T-cell (primary cell): ENCODE measurements around the gene ECHS1. TPM values are rescaled to one million over a fixed set of nuclear protein-coding genes. Genes with fewer than 3 reads are reported as not detected.

Experiments
- ATAC-seq, 4 experiments: fragments of 200-7000 bp in 3 of 4; fragments of 150-1000 bp in 1 of 4; cut with Tn5 transposase; replicated peaks in 1 of 4; 1 replicate in 3 of 4; 2 replicates in 1 of 4; pipeline ENCODE4 v1.10.0; 2021; ENCODE audit warnings: moderate library complexity in 3 of 4, mild to moderate bottlenecking in 2 of 4, moderate number of reproducible peaks in 1 of 4
- CTCF ChIA-PET, 2 donors: fragments of 300-600 bp; sonication (Branson Sonifier 250); formaldehyde crosslinking; loops; one replicate each; lab custom pipeline; 2022; ENCODE audit warnings: antibody characterized with exemption in 2 of 2; lab: Charles Lee
- POLR2A ChIA-PET, 2 donors: fragments of 300-600 bp; sonication (Branson Sonifier 250); formaldehyde crosslinking; loops; one replicate each; lab custom pipeline; 2022; ENCODE audit warnings: antibody characterized with exemption in 2 of 2; lab: Charles Lee
- DNase-seq, 35 experiments: peaks; one replicate each; pipeline versions ENCODE4 v3.0.0 to v3.0.0-alpha.2; 2013 to 2023
- H3K27ac ChIP-seq: one replicate; pipeline ENCODE4 v1.5.1; 2013; ENCODE audit warnings: low read length
- H3K27me3 ChIP-seq, 2 experiments: replicated peaks in 1 of 2; 1 replicate in 1 of 2; 2 replicates in 1 of 2; pipeline versions ENCODE4 v1.6.1 to v1.7.0; 2013; ENCODE audit warnings: low read length in 1 of 2, mixed read lengths in 1 of 2; ENCODE audit not compliant: control insufficient read depth in 2 of 2, insufficient read depth in 2 of 2; ENCODE audit errors: extremely low read depth in 1 of 2
- H3K36me3 ChIP-seq, 2 donors: 1 replicate in 1 of 2; 2 replicates in 1 of 2; pipeline versions ENCODE4 v1.6.1 to v1.7.0; 2013; ENCODE audit warnings: low read length in 1 of 2; ENCODE audit not compliant: control insufficient read depth in 2 of 2, insufficient read depth in 1 of 2; ENCODE audit errors: extremely low read depth in 1 of 2
- H3K4me1 ChIP-seq, 2 experiments: 1 replicate in 1 of 2; 2 replicates in 1 of 2; pipeline versions ENCODE4 v1.6.1 to v1.7.0; 2013; ENCODE audit warnings: low read length in 2 of 2, mixed read lengths in 1 of 2; ENCODE audit not compliant: insufficient read depth in 2 of 2, control insufficient read depth in 1 of 2; ENCODE audit errors: extremely low read depth in 1 of 2
- H3K4me3 ChIP-seq, 2 donors: 1 replicate in 1 of 2; 2 replicates in 1 of 2; pipeline versions ENCODE4 v1.5.1 to v1.7.0; 2013; ENCODE audit warnings: mild to moderate bottlenecking in 2 of 2, low read length in 1 of 2, moderate library complexity in 1 of 2; ENCODE audit not compliant: control insufficient read depth in 1 of 2; ENCODE audit errors: extremely low read depth in 1 of 2
- H3K9me3 ChIP-seq: 2 replicates; pipeline ENCODE4 v1.7.0; 2013
- H3K27ac Mint-ChIP-seq, 2 donors: one replicate each; pipeline ENCODE4 v1.8.0; 2020 to 2021; ENCODE audit warnings: mild to moderate bottlenecking in 2 of 2, mixed read lengths in 2 of 2
- H3K27me3 Mint-ChIP-seq, 2 donors: one replicate each; pipeline ENCODE4 v1.8.0; 2021 to 2022; ENCODE audit warnings: mixed read lengths in 2 of 2
- H3K36me3 Mint-ChIP-seq: one replicate; pipeline ENCODE4 v1.8.0; 2021; ENCODE audit warnings: mixed read lengths
- H3K4me1 Mint-ChIP-seq, 3 donors: one replicate each; pipeline ENCODE4 v1.8.0; 2020 to 2022; ENCODE audit warnings: mixed read lengths in 3 of 3, mild to moderate bottlenecking in 1 of 3
- H3K4me3 Mint-ChIP-seq, 3 donors: one replicate each; pipeline ENCODE4 v1.8.0; 2020 to 2022; ENCODE audit warnings: mild to moderate bottlenecking in 3 of 3, mixed read lengths in 3 of 3, moderate library complexity in 3 of 3
- H3K9me3 Mint-ChIP-seq, 3 donors: one replicate each; pipeline ENCODE4 v1.8.0; 2020 to 2022; ENCODE audit warnings: mixed read lengths in 3 of 3
- WGBS: methylation state at CpG from one replicate; pipeline ENCODE4 v1.1.5; 2013; ENCODE audit warnings: missing lambda C conversion rate; ENCODE audit not compliant: insufficient coverage; 5-methylcytosine and 5-hydroxymethylcytosine counted together
- total RNA-seq, 35 experiments: library from RNA in 6 of 35; stranded (reverse) in 6 of 35; fragments of 120-200 nt in 1 of 35; gene quantifications; one replicate each; pipeline versions ENCODE4 v1.2.1 to v1.2.4 and lab custom pipeline; 2013 to 2026

Gene ECHS1
- total RNA-seq, 5 donors from 2014 or later (not counting 1 experiment from before 2014, with no cell fraction given) = 17.6 to 31.7 (median 27.2) TPM

DNA sequence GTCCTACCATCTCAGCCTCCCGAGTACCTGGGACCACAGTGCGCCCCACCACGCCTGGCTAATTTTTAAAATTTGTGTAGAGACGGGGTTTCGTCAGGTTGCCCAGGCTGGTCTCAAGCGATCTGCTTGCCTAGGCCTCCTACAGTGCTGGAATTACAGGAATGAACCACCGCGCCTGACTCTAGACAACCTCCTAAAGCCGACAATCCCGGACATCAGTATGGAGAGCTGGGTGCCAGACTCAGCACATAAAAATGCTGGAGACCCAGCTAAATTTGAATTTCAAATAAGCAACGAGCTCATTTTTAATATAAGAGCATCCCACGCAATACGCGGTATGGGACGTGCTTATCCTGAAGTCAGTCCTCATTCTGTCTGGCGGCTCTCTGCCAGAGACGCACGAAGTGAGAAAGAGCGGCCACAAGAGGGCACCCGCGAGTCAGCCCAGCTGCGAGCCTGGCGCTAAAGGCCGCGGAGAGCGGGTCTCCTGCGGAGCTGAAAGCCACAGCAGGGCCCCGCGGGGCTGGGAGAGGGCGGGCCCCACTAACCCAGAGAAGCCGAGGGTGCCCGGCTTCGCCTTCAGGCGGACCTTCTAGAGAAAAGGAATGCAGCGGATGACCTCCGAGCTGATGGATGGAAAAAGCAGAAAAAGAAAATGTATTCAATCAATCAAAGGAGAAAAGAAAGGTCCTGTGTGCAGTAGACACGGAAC lies 43.5 kb downstream of the ECHS1 start:
- H3K4me1 ChIP-seq = peaks cover 5 to 34% of the 10 kb centered on the region in 2 experiments
- Mint-ChIP-seq H3K4me3 (peak overlapping the region in 1 of 3 donors; percentile 61), H3K27me3 (peaks cover 10 to 42% of the 10 kb centered on the region in 2 donors), H3K27ac (peak overlapping the region in 1 of 2 donors; percentile 76), H3K4me1 (peaks cover 10 to 16% (median 15%) of the 10 kb centered on the region in 3 donors), H3K9me3 (no peaks in the 10 kb centered on the region), H3K36me3 (no peaks in the 10 kb centered on the region)
- H3K9me3 ChIP-seq = no peaks in the 10 kb centered on the region
- ChIA-PET CTCF (interaction anchor here (0.7 to 1.6 kb wide), 16 partner anchors 9 to 760 kb away, joined by 3 to 10 read pairs (median 3); partner anchors contain the start of genes ADAM8 (in 1 of the 2) and FUOM (in 1 of the 2)), POLR2A (no interaction called here)
- H3K4me3 ChIP-seq = peak overlapping the region in 1 of 2 donors; percentile 21
- 10% methylated on average over 24 of the region's 37 CpGs for whole genome bisulfite sequencing
- ATAC-seq (peak; percentile 85 to 89 (median 87)), DNase-seq (peak; percentile 53 to 94 (median 81))
- peaks cover 2 to 57% of the 10 kb centered on the region in 2 experiments for H3K27me3 ChIP-seq
- no peaks in the 10 kb centered on the region for H3K36me3 ChIP-seq
- H3K27ac ChIP-seq = no peak overlapping the region

DNA sequence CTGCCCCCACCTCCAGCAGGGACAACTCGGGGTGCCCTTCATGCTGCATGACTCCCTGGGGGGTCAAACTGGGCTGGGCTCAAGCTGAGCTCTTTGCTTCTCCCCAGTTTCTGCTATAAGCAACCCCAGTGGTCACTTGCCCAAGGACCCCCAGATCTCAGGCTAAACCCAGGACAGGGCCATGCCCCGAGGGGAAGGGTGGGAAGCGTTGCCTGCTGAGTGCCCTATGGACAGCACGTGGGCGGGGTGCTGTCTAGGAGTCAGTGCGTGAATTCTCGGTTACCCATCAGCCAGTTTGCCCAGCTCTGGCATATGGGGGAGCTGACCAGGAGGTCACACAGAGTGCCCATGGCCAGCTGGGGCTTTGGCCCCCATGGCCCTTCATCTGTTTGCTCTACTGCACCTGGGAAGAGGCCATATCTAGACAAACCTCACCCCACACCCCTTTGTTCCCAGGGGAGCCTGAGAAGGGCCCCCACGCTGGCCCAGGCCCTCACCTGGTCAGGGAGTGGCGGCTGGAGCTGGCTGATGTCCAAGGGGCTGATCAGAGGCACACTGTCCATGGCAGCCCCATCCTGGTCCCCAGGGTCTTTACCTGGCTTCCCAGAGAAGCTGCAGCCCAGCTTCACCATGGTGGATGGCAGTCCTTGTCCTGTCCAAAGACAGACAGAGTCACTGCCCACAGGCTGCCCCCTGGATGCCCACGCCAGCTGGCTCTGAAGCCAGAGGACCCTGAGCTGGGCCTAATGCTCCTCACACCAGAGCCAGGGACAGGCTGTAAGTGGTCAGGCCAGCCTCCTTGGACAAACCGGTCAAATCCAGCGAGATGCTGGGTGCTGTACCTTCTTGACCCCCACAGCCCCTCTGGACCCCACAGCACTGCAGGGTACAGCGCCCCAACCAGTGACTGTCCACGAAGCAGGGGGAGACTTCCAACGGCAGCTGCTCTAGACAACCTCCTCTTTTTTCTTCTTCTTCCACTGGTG lies 44.5 kb downstream of the ECHS1 start:
- 76% methylated on average over 12 of the region's 15 CpGs for WGBS
- Mint-ChIP-seq H3K4me3 (peak overlapping the region in 1 of 3 donors; percentile 61), H3K36me3 (no peaks in the 10 kb centered on the region), H3K27ac (no peak overlapping the region), H3K9me3 (no peaks in the 10 kb centered on the region), H3K4me1 (peaks cover 10 to 16% (median 15%) of the 10 kb centered on the region in 3 donors), H3K27me3 (peaks cover 10 to 42% of the 10 kb centered on the region in 2 donors)
- Histone ChIP-seq H3K36me3 (no peaks in the 10 kb centered on the region), H3K4me3 (no peak overlapping the region), H3K27me3 (peaks cover 2 to 55% of the 10 kb centered on the region in 2 experiments), H3K4me1 (peaks cover 5 to 35% of the 10 kb centered on the region in 2 experiments), H3K27ac (no peak overlapping the region), H3K9me3 (no peaks in the 10 kb centered on the region)
- no peak for ATAC-seq
- ChIA-PET POLR2A (no interaction called here), CTCF (interaction anchor here (0.7 to 1.6 kb wide), 14 partner anchors 8 to 244 kb away, joined by 3 to 10 read pairs (median 4); partner anchors contain the start of gene ADAM8 (in 1 of the 2))
- DNase-seq = no peak

DNA sequence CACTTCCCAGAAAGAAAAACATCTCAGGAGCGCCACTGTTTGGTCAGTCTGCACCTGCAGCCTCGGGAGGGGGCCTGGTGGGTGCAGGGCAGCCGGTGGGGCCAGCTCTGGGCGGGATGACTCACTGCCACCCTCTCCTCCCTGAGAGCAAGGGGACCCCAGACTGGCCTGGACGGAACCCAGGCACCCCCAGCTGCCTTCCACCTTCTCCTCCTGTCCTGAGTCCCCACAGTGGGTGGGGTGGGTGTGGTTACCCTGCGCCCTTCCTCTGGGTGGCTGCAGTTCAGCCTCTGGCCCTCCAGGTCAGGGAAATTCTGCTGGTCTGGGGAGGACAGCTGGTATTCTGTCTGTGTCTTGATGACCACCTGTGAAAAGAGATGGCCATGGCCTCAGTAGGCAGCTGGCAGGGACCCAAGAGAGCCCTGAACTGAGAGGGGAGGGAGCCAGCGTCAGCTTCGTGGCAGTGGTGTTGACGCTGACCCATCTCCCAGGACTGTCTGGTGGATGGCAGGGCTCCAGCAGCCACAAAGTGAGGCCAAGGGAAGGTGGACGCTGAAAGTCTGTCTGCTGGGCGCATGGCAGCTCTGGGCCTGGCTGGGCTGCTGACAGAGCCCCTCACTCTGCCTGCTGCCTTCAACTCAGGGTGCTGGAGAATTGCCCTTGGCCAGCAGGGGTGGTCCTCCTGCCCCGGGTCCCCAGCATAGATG lies 45.4 kb downstream of the ECHS1 start:
- no peak overlapping the region for H3K27ac Mint-ChIP-seq
- Histone ChIP-seq H3K27ac (no peak overlapping the region), H3K27me3 (peaks cover 2 to 52% of the 10 kb centered on the region in 2 experiments), H3K4me3 (no peak overlapping the region), H3K4me1 (peaks cover 5 to 35% of the 10 kb centered on the region in 2 experiments), H3K36me3 (no peaks in the 10 kb centered on the region), H3K9me3 (no peaks in the 10 kb centered on the region)
- no peak overlapping the region for H3K4me3 Mint-ChIP-seq
- no peak for ATAC-seq
- DNase-seq = no peak
- no peaks in the 10 kb centered on the region for H3K36me3 Mint-ChIP-seq
- peaks cover 10 to 42% of the 10 kb centered on the region in 2 donors for H3K27me3 Mint-ChIP-seq
- no peaks in the 10 kb centered on the region for H3K9me3 Mint-ChIP-seq
- H3K4me1 Mint-ChIP-seq = peaks cover 10 to 16% (median 15%) of the 10 kb centered on the region in 3 donors
- WGBS = 66% methylated on average over 9 of the region's 12 CpGs
- POLR2A ChIA-PET = no interaction called here
- CTCF ChIA-PET = interaction anchor here in 1 of 2 donors (0.6 to 1.6 kb wide), 2 partner anchors 9 to 15 kb away, joined by 3 to 5 read pairs; no protein-coding TSS in a partner anchor

DNA sequence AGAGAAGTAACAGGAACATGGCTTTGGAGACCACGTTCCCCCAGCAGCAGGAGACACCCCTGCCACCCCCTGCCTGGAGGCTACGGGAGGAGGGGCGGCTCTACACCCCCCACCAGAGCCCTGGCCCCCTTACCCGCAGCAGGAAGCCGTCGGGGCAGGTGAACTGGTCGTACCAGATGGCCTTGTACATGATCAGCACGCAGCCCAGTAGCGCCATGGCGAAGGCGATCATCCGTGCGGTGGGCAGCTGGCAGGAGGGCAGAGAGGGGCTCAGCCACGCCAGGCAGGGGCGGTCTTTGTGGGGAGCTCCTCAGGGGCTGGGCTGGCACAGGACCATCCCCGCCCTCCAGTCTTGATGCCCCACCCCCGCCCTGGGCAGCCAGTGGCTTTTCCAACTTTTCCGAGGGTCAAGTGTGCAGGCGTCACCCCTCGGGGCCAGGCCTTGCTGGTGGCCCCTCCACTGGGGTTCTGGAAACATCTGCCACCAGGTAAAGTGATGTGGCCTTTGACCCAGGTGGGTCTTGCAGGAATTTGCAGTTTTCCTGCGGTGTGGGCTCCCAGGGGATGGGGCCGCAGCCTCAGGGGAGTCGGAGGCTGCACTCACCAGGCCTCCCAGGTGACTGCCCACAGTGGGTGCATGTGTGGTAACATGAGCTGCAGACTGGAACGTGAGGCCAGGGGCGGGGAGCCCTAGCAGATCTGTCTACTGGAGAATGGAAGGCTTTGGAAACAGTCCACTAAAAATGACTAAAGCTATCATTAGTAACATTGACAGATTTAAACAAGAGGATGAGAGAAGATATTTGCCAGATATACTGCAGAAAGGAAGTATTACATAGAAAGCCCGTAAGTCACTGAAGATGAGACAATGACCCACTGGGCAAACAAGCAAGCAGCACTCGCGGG lies 46.2 kb downstream of the ECHS1 start:
- Mint-ChIP-seq H3K27me3 (peaks cover 10 to 43% of the 10 kb centered on the region in 2 donors), H3K27ac (peak overlapping the region in 1 of 2 donors; percentile 45), H3K9me3 (no peaks in the 10 kb centered on the region), H3K4me1 (peaks cover 10 to 16% (median 15%) of the 10 kb centered on the region in 3 donors), H3K36me3 (no peaks in the 10 kb centered on the region), H3K4me3 (peak overlapping the region in 1 of 3 donors; percentile 81)
- Histone ChIP-seq H3K27ac (no peak overlapping the region), H3K27me3 (peaks cover 2 to 52% of the 10 kb centered on the region in 2 experiments), H3K36me3 (no peaks in the 10 kb centered on the region), H3K4me3 (no peak overlapping the region), H3K4me1 (peaks cover 5 to 35% of the 10 kb centered on the region in 2 experiments), H3K9me3 (no peaks in the 10 kb centered on the region)
- ChIA-PET POLR2A (no interaction called here), CTCF (interaction anchor here in 1 of 2 donors (0.6 kb wide), 1 partner anchor 14 kb away, joined by 3 read pairs; no protein-coding TSS in a partner anchor)
- ATAC-seq = no peak
- WGBS = 51% methylated on average over 26 of the region's 28 CpGs
- no peak for DNase-seq

DNA sequence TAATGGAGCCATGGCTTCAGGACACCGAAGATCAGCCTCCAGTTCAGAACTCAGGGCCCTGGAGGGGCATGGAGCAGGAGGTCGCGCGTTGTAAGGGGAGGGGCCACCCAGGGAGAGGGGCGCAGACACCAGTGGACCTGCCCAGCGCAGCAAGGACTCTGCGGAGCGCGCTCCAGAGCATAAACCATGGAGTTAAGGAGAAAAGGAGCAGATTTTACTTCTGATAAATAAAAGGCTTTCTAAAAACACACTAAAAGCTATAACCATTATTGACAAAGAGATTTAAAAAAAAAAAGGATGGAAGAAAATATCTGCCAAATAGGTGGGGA lies 47.0 kb downstream of the ECHS1 start:
- Histone ChIP-seq H3K27ac (no peak overlapping the region), H3K27me3 (peaks cover 2 to 52% of the 10 kb centered on the region in 2 experiments), H3K9me3 (no peaks in the 10 kb centered on the region), H3K36me3 (no peaks in the 10 kb centered on the region), H3K4me1 (peaks cover 5 to 35% of the 10 kb centered on the region in 2 experiments), H3K4me3 (peak overlapping the region in 1 of 2 donors; percentile 35)
- ATAC-seq (no peak), DNase-seq (no peak)
- ChIA-PET POLR2A (interaction anchor here in 1 of 2 donors (0.6 kb wide), 1 partner anchor 22 kb away, joined by 3 read pairs; no protein-coding TSS in a partner anchor), CTCF (no interaction called here)
- Mint-ChIP-seq H3K27ac (no peak overlapping the region), H3K4me1 (peaks cover 10 to 16% (median 15%) of the 10 kb centered on the region in 3 donors), H3K4me3 (peak overlapping the region; percentile 6 to 81 (median 44)), H3K9me3 (no peaks in the 10 kb centered on the region), H3K27me3 (peaks cover 10 to 43% of the 10 kb centered on the region in 2 donors), H3K36me3 (no peaks in the 10 kb centered on the region)
- 43% methylated on average over 1 of the region's 9 CpGs for WGBS
